PC-9 (cell line): ENCODE data around the gene TAS1R2. TPM values are rescaled to one million over a fixed set of nuclear protein-coding genes. Genes with fewer than 3 reads are reported as not detected.

Experiments used
- BruUV-seq: library from RNA; stranded (reverse); fragments of 400-500 nt; replicated peaks from 2 replicates; lab custom pipeline; 2021; lab: Mats Ljungman, UMichigan
- CTCF ChIA-PET: fragments of 300-600 bp; sonication (Branson Sonifier 250); formaldehyde crosslinking; loops from one replicate; lab custom pipeline; 2022; ENCODE audit warnings: antibody characterized with exemption; lab: Charles Lee
- POLR2A ChIA-PET: fragments of 300-600 bp; sonication (Branson Sonifier 250); formaldehyde crosslinking; loops from one replicate; lab custom pipeline; 2022; ENCODE audit warnings: antibody characterized with exemption; ENCODE audit not compliant: unreplicated experiment; lab: Charles Lee
- DNase-seq, 2 experiments: peaks; one replicate each; pipeline versions ENCODE4 v3.0.0 to v3.0.0-alpha.2; 2015 to 2022; ENCODE audit warnings: mixed read lengths in 1 of 2
- H2AFZ ChIP-seq: fragments of 200-600 bp; sonication (generic); 2 replicates; pipeline ENCODE4 v1.8.1; 2017; ENCODE audit warnings: antibody characterized with exemption
- H3F3A ChIP-seq: fragments of 200-600 bp; sonication (generic); 2 replicates; pipeline ENCODE4 v1.8.1; 2017; ENCODE audit warnings: antibody characterized with exemption, mild to moderate bottlenecking, low read depth; ENCODE audit not compliant: insufficient read depth
- H3K27ac ChIP-seq: fragments of 200-600 bp; sonication (generic); 2 replicates; pipeline ENCODE4 v1.6.1; 2016; ENCODE audit warnings: mixed run types
- H3K27me3 ChIP-seq: fragments of 200-600 bp; sonication (generic); 2 replicates; pipeline ENCODE4 v1.6.1; 2016; ENCODE audit warnings: low read depth, mixed run types; ENCODE audit not compliant: insufficient read depth
- H3K36me3 ChIP-seq: fragments of 200-600 bp; sonication (generic); 2 replicates; pipeline ENCODE4 v1.6.1; 2016; ENCODE audit warnings: low read depth, mixed run types
- H3K4me1 ChIP-seq: fragments of 200-600 bp; sonication (generic); replicated peaks from 2 replicates; pipeline ENCODE4 v1.6.1; 2016; ENCODE audit warnings: mixed run types; ENCODE audit not compliant: insufficient read depth
- H3K4me2 ChIP-seq: fragments of 200-600 bp; sonication (generic); 2 replicates; pipeline ENCODE4 v1.6.1; 2017; ENCODE audit warnings: mixed run types
- H3K4me3 ChIP-seq: fragments of 200-600 bp; sonication (generic); 2 replicates; pipeline ENCODE4 v1.6.1; 2016; ENCODE audit warnings: mixed run types
- H3K79me2 ChIP-seq: fragments of 200-600 bp; sonication (generic); 2 replicates; pipeline ENCODE4 v1.6.1; 2017; ENCODE audit warnings: low read depth, mixed run types
- H3K9me2 ChIP-seq: fragments of 200-600 bp; sonication (generic); 2 replicates; pipeline ENCODE4 v1.8.1; 2017; ENCODE audit warnings: mild to moderate bottlenecking; ENCODE audit not compliant: insufficient read depth
- H3K9me3 ChIP-seq: fragments of 200-600 bp; sonication (generic); 2 replicates; pipeline ENCODE4 v1.8.1; 2016; ENCODE audit warnings: low read depth; ENCODE audit not compliant: insufficient read depth
- H4K20me1 ChIP-seq: fragments of 200-600 bp; sonication (generic); 2 replicates; pipeline ENCODE4 v1.8.1; 2017; ENCODE audit not compliant: insufficient read depth
- EZH2 ChIP-seq: fragments of 200-600 bp; sonication (generic); IDR thresholded peaks from 2 replicates; pipeline ENCODE4 v1.8.0; 2017; ENCODE audit warnings: antibody characterized with exemption, low read depth
- intact Hi-C: fragments of 100-400 bp; cut with micrococcal nuclease; formaldehyde crosslinking; loops from one replicate; pipeline ENCODE4 v1.10.0; 2022; ENCODE audit not compliant: unreplicated experiment
- total RNA-seq: library from RNA; stranded (reverse); gene quantifications from 2 replicates; pipeline ENCODE4 v1.2.3, GENCODE V29; 2021
- TF ChIP-seq, protein P1 (sequence below): fragments of 200-600 bp; sonication (generic); conservative IDR thresholded peaks from 2 replicates; pipeline ENCODE4 v1.6.1; 2017; ENCODE audit warnings: mixed run types, antibody characterized with exemption, mild to moderate bottlenecking, moderate library complexity

Gene TAS1R2
- total RNA-seq, 1 experiment from 2014 or later = not detected

GRCh38 chr1:18861590-18861989 lies 2.1 kb upstream of the TAS1R2 start:
- Histone ChIP-seq H3K9me3 (no peaks in the 10 kb centered on the region), H3K79me2 (no peaks in the 10 kb centered on the region), H3K9me2 (no peaks in the 10 kb centered on the region), H3K4me1 (no peaks in the 10 kb centered on the region), H2AFZ (no peak overlapping the region), H3K36me3 (no peaks in the 10 kb centered on the region), H3K27me3 (peaks cover 25% of the 10 kb centered on the region), H3K4me2 (no peak overlapping the region), H4K20me1 (no peaks in the 10 kb centered on the region), H3F3A (no peaks in the 10 kb centered on the region), H3K27ac (no peak overlapping the region), H3K4me3 (no peak overlapping the region)
- no peak for TF ChIP-seq EZH2
- TF ChIP-seq, protein P1, sequence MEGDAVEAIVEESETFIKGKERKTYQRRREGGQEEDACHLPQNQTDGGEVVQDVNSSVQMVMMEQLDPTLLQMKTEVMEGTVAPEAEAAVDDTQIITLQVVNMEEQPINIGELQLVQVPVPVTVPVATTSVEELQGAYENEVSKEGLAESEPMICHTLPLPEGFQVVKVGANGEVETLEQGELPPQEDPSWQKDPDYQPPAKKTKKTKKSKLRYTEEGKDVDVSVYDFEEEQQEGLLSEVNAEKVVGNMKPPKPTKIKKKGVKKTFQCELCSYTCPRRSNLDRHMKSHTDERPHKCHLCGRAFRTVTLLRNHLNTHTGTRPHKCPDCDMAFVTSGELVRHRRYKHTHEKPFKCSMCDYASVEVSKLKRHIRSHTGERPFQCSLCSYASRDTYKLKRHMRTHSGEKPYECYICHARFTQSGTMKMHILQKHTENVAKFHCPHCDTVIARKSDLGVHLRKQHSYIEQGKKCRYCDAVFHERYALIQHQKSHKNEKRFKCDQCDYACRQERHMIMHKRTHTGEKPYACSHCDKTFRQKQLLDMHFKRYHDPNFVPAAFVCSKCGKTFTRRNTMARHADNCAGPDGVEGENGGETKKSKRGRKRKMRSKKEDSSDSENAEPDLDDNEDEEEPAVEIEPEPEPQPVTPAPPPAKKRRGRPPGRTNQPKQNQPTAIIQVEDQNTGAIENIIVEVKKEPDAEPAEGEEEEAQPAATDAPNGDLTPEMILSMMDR = no peak
- ChIA-PET CTCF (interaction anchor here (0.8 kb wide), 1 partner anchor 14 kb away, joined by 3 read pairs; no protein-coding TSS in a partner anchor), POLR2A (no interaction called here)
- BruUV-seq = no TSS peak
- DNase-seq = no peak
- intact Hi-C loops = no loop called here

DNA sequence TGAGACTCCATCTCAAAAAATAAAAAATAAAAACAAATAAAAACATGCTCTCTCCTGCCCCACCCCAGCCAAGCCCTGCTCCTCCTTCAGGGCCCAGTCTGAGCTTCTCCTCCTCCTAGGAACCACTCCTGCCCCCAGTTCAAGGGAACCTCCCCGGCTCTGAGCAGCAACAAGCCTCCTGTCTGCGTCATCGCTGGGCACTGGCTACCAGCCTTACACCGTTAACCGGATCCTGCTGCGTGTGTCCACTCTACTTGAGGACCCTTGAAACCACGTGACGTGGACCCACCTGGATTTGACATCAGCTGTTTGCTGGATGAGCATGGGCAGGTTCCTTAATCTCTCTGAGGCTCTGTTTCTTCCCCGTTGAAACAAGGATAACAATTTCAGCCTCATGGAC lies 1.6 kb upstream of the TAS1R2 start:
- no peak for DNase-seq
- BruUV-seq = no TSS peak
- CTCF ChIA-PET = no interaction called here
- Histone ChIP-seq H3K4me1 (no peaks in the 10 kb centered on the region), H3K79me2 (no peaks in the 10 kb centered on the region), H3F3A (no peaks in the 10 kb centered on the region), H3K4me2 (no peak overlapping the region), H3K9me2 (no peaks in the 10 kb centered on the region), H3K36me3 (no peaks in the 10 kb centered on the region), H3K4me3 (no peak overlapping the region), H4K20me1 (no peaks in the 10 kb centered on the region), H2AFZ (no peak overlapping the region), H3K27me3 (peaks cover 24% of the 10 kb centered on the region), H3K9me3 (no peaks in the 10 kb centered on the region), H3K27ac (no peak overlapping the region)
- intact Hi-C loops = no loop called here
- POLR2A ChIA-PET = no interaction called here
- TF ChIP-seq, protein P1 = no peak
- TF ChIP-seq EZH2 = no peak

DNA sequence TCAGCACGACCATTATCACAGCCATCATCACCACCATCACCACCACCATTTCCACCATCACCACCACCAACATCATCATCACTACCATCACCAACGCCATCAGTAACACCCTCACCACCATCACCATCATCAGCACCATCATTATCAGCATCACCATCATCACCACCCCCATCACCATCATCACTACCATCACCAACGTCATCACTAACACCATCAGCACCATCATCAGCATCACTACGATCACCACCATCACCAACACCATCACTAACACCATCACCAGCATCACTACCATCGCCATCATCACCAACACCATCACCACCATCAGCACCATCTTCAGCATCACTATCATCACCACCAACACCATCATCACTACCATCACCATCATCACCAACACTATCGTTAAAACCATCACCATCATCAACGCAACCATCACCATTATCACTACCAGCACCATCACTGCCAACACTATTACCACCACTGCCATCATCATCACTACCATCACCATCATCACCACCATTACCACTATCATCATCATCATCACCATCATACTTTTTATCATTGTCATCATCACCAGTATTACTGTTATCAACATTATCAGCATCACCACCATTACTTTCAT lies 1.3 kb downstream of the TAS1R2 start:
- intact Hi-C loops = no loop called here
- ChIA-PET POLR2A (no interaction called here), CTCF (no interaction called here)
- no peaks in the 10 kb centered on the region for H3F3A ChIP-seq
- H3K27me3 ChIP-seq = peaks cover 20% of the 10 kb centered on the region; the same call in 1 of the 2 replicates
- DNase-seq = no peak
- H3K79me2 ChIP-seq = no peaks in the 10 kb centered on the region
- H2AFZ ChIP-seq = no peak overlapping the region
- no peak overlapping the region for H3K4me2 ChIP-seq
- H3K9me2 ChIP-seq = no peaks in the 10 kb centered on the region
- no peak for TF ChIP-seq EZH2
- TF ChIP-seq, protein P1 = no peak
- no peaks in the 10 kb centered on the region for H3K4me1 ChIP-seq
- H3K9me3 ChIP-seq = no peaks in the 10 kb centered on the region
- H4K20me1 ChIP-seq = no peaks in the 10 kb centered on the region
- H3K4me3 ChIP-seq = no peak overlapping the region
- BruUV-seq = no TSS peak
- H3K36me3 ChIP-seq = no peaks in the 10 kb centered on the region
- no peak overlapping the region for H3K27ac ChIP-seq
